H54 (cell line): Measurements from ENCODE around the gene SHISA9.

ENCODE experiments used
- DNase-seq: peaks from one replicate; pipeline ENCODE4 v3.0.0; 2011; ENCODE audit warnings: low spot score, mixed read lengths; ENCODE audit not compliant: insufficient read length
- FAIRE-seq: peaks from 3 replicates; lab custom pipeline; 2011; peaks lifted over from hg19 to GRCh38; lab: Jason Lieb, UNC
- POLR2A ChIP-seq: IDR thresholded peaks from 2 replicates; pipeline ENCODE4 v1.6.1; 2011; ENCODE audit warnings: low read depth, mild to moderate bottlenecking, low read length

The SHISA9 gene

DNA sequence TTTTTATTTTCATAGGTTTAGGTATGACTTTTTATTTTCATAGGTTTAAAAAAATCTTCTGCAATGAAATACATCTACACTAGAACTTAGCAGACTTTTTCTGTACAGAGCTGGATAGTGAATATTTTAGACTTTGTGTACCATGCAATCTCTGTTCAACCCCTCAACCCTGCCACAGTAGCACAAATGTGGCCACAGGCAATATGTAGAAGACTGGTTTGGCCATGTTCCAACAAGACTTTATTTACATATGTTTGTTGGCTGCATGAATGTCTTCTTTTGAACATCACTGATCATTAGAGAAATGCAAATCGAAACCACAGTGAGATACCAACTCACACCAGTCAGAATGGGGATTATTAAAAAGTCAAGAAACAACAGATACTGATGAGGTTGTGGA, 229.2 kb downstream of the SHISA9 start:
- TF ChIP-seq POLR2A = no peak
- DNase-seq = no peak
- FAIRE-seq = no peak

DNA sequence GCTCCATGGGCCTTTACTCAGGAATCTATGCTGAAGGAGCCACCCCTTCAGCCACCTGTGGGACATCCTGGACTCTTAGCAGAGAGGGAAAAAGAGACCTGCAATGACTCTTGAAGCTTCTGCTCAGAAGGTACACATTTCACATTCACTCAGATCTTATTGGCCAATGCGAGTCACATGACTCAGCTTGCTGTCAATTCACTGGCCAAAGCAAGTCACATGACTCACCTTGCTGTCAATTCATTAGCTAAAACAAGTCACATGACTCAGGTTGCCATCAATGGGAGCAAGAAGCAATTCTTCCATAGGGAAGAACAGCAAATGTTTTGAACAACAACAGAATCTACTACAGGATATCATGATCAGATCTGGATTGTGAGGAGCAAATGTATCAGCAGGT, 233.4 kb downstream of the SHISA9 start:
- FAIRE-seq (no peak), DNase-seq (no peak)
- TF ChIP-seq POLR2A = no peak

DNA sequence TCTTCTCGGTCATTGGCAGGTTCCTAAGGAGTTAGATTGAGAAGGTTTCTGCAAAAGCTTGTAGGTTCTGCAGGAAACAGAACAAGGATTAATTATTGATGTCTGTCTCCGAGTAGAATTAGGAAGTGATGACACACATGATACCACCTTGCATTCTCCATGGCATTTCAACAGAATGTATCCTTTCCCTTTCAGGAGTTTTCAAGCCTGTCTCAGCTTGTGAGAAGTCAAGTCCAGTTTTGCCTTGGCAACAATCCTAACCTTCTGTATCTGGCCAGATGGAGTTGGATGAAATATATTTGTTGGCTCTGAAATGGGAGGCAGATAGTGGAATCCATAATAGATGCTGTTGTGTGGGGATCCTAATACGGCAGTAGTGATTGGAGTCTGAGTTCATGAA, 235.5 kb downstream of the SHISA9 start:
- DNase-seq (no peak), FAIRE-seq (no peak)
- no peak for TF ChIP-seq POLR2A

- no peak for TF ChIP-seq POLR2A
- no peak for FAIRE-seq
- no peak for DNase-seq
Measured at GRCh38 chr16:13138528-13138927, 237.1 kb downstream of the SHISA9 start.

DNA sequence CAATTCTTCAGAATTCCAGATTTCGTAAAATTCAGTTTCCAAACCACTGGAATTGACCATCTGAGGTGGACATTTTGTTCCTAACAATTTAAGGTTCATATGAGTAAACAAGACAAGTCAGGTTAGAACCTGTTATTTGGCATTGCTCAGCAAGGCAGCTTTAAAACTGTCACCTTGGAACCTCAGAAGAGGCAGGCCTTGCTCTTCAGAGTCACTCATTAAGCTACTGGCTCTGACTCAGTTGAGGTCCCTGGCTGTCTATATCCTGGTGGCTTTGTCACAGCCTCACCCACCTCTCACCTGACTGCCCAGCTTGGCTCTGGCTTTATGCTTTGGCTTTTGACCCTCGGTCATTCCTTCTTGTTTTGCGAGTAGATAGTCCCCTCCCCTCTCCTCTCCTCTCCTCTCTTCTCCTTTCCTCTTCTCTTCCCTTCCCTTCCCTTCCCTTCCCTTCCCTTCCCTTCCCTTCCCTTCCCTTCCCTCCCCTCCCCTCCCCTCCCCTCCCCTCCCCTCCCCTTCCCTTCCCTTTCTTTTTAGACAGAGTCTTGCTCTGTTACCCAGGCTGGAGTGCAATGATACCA, 238.4 kb downstream of the SHISA9 start:
- TF ChIP-seq POLR2A = no peak
- DNase-seq (no peak), FAIRE-seq (no peak)

DNA sequence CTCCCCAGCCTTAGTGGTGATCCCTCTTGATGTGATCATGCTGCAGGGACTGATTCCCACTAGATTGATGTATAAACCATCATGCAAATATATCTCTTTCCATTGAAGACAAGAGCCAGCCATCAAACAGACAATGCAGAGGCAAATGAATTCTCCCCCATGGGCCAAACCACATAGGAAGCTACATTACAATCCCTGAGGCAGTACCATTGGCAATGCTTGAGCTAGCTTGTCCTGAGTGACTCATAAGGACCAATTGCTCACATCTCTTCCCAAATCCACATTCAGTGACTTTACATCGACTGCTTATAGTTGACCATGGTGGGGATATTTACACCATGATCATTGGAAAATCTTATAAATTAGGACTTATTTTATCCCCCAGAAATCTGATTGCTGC, 242.2 kb downstream of the SHISA9 start:
- DNase-seq = no peak
- no peak for FAIRE-seq

GRCh38 chr16:13146829-13147228, 245.4 kb downstream of the SHISA9 start:
- DNase-seq (no peak), FAIRE-seq (no peak)
- TF ChIP-seq POLR2A = no peak

More for the DNA sequence above, 242.2 kb downstream of the SHISA9 start:
- TF ChIP-seq POLR2A = no peak

DNA sequence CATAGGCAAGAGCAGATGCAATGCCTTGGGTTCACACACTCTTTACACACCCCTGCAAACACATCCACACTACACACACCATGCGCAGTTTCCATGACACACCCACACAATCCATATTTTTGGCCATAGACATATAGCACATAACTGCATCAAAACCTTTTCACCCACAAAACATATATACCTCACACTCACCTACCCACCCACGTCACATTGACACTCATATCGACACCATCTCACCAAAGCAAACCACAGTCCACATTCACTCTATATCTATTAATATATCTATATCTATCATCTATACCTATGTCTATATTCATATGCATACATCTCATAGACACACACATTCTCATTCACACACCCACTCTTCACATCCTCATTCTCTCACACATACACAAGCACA, 246.9 kb downstream of the SHISA9 start:
- DNase-seq = no peak
- no peak for FAIRE-seq
- TF ChIP-seq POLR2A = no peak

- no peak for FAIRE-seq
- TF ChIP-seq POLR2A = no peak
- no peak for DNase-seq
Measured at GRCh38 chr16:13148836-13149235, 247.4 kb downstream of the SHISA9 start.

- no peak for FAIRE-seq
- TF ChIP-seq POLR2A = no peak
- no peak for DNase-seq
Measured at GRCh38 chr16:13150181-13150885, 248.9 kb downstream of the SHISA9 start.

DNA sequence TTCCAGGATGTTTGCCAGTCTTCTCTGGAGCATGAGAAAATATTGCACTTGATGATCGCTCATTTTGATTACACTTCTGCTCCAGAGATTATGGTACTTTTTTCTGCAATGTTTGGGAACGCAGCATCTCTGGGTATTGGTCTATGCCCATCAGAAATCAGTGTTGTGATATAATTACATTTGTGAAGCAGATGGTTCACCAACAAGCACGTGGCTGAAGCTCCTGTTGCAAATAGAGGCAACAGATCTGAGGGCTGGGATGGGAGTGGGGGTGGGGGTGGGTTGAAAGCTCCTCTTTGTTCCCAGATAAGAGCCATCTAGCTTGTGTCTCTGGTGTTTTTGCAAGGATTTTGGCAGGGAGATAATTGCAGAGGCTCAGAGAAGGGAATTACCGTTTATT, 252.3 kb downstream of the SHISA9 start:
- FAIRE-seq (no peak), DNase-seq (no peak)
- no peak for TF ChIP-seq POLR2A

DNA sequence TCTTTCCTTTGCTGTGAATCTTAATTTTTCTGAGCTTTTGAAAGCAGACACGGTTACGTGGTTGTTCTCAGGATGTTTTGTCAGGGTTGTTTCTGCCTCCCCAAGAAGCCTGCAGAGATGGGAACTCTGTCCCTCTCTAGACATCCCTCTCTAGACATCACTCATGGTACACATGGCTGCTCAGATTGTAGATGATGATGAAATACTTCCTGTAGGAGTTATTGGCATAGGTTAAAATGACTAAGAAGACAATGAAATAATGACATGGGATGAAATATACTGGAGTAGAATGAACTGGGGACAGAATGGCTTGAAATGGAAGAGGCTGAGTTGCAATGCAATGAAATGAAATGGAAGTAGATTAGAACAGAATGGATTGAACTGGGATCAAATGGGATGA, 253.4 kb downstream of the SHISA9 start:
- DNase-seq (no peak), FAIRE-seq (no peak)
- TF ChIP-seq POLR2A = no peak

DNA sequence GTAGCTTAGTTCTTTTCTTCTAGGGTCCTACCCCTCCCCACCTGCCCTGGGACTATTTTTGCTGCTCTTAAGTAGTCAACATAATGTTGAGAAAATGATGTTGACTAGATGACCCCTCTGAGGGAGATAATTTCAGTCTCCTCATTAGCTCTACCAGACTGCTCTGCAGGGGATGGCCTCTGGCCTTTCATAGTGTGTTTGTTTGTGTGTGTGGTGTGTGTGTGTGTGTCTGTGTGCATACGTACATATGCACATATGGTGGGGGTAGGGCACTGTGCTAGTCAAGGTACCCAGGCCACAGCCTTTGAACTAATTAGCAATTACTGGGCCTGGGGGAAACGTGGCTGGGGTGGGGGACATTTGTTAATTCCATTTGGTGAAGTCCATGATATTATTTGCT, 254.0 kb downstream of the SHISA9 start:
- FAIRE-seq = no peak
- no peak for TF ChIP-seq POLR2A
- no peak for DNase-seq

GRCh38 chr16:13155780-13156179, 254.4 kb downstream of the SHISA9 start:
- TF ChIP-seq POLR2A = no peak
- DNase-seq = no peak
- FAIRE-seq = no peak

DNA sequence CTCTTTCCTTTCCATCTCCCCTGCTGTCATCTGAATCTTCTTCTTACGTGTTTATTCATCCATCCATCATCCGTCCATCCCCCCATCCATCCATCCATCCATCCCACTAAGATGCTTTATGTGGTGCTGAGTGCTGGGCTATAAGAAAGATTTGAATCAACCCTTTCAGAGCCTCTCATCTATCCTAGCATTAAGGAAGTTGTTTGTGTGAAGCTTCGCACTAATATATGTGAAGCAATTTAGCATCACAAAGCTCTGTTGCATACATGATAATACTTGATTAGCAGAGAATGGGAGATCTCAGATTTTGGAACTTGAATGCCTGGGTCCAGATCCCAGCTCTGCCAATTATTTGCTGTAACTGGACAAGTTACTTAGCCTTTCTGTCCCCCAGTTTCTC, 255.7 kb downstream of the SHISA9 start:
- no peak for TF ChIP-seq POLR2A
- DNase-seq (no peak), FAIRE-seq (no peak)
